HCT116 (cell line): ENCODE measurements around the gene EXOSC1.

Experiments
- ELF1 ChIP-seq: IDR thresholded peaks from 2 replicates; pipeline ENCODE4 v1.6.1; 2012; ENCODE audit warnings: low read depth, borderline replicate concordance
- TCF7L2 ChIP-seq: IDR thresholded peaks from 2 replicates; pipeline ENCODE4 v1.7.0; 2011; ENCODE audit warnings: borderline replicate concordance, inconsistent platforms; ENCODE audit not compliant: insufficient read depth, insufficient read length; ENCODE audit errors: extremely low read depth
- TF ChIP-seq, protein P1 (sequence below), 3 experiments: fragments of 200-600 bp in 1 of 3; sonication (generic) in 1 of 3; IDR thresholded peaks in 2 of 3; conservative IDR thresholded peaks in 1 of 3; 2 replicates each; pipeline ENCODE4 v1.5.1; 2012 to 2017; ENCODE audit warnings: low read depth in 2 of 3, low read length in 2 of 3, antibody characterized with exemption in 1 of 3, borderline replicate concordance in 1 of 3, control low read depth in 1 of 3, mild to moderate bottlenecking in 1 of 3, mixed read lengths in 1 of 3, mixed run types in 1 of 3, moderate library complexity in 1 of 3; ENCODE audit not compliant: insufficient read depth in 1 of 3
- TF ChIP-seq, protein P2 (sequence below): IDR thresholded peaks from 2 replicates; pipeline ENCODE4 v1.6.1; 2012; ENCODE audit warnings: low read depth
- TF ChIP-seq, protein P3 (sequence below): IDR thresholded peaks from 2 replicates; pipeline ENCODE4 v1.6.1; 2011; ENCODE audit warnings: mild to moderate bottlenecking, low read length, moderate library complexity; ENCODE audit not compliant: insufficient replicate concordance; ENCODE audit errors: extremely low read depth

DNA sequence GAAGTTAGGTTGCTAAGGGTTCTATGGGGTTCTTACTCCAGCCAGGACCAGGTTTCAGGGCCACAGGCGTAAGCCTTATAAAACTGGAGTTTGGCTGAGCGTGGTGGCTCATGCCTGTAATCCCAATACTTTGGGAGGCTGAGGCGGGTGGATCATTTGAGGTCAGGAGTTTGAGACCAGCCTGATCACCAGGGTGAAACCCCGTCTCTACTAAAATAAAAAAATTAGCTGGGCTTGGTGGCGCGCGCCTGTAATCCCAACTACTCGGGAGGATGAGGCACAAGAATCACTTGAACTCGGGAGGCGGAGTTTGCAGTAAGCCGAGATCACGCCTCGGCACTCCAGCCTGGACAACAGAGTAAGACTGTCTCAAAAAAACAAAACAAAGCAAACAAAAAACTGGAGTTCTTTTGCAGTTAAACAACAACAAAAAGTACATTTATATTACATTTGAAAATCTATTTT, 44.3 kb downstream of the EXOSC1 start:
- no peak for TF ChIP-seq TCF7L2
- TF ChIP-seq, protein P1, sequence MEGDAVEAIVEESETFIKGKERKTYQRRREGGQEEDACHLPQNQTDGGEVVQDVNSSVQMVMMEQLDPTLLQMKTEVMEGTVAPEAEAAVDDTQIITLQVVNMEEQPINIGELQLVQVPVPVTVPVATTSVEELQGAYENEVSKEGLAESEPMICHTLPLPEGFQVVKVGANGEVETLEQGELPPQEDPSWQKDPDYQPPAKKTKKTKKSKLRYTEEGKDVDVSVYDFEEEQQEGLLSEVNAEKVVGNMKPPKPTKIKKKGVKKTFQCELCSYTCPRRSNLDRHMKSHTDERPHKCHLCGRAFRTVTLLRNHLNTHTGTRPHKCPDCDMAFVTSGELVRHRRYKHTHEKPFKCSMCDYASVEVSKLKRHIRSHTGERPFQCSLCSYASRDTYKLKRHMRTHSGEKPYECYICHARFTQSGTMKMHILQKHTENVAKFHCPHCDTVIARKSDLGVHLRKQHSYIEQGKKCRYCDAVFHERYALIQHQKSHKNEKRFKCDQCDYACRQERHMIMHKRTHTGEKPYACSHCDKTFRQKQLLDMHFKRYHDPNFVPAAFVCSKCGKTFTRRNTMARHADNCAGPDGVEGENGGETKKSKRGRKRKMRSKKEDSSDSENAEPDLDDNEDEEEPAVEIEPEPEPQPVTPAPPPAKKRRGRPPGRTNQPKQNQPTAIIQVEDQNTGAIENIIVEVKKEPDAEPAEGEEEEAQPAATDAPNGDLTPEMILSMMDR (IDR thresholded peaks at IDR 0.05 in 2 of 3, conservative IDR thresholded peaks at IDR 0.05 in 1 of 3; ENCODE audit: borderline replicate concordance in 1 of 3, insufficient read depth in 1 of 3, low read depth in 2 of 3, low read length in 2 of 3) = no peak
- TF ChIP-seq, protein P2, sequence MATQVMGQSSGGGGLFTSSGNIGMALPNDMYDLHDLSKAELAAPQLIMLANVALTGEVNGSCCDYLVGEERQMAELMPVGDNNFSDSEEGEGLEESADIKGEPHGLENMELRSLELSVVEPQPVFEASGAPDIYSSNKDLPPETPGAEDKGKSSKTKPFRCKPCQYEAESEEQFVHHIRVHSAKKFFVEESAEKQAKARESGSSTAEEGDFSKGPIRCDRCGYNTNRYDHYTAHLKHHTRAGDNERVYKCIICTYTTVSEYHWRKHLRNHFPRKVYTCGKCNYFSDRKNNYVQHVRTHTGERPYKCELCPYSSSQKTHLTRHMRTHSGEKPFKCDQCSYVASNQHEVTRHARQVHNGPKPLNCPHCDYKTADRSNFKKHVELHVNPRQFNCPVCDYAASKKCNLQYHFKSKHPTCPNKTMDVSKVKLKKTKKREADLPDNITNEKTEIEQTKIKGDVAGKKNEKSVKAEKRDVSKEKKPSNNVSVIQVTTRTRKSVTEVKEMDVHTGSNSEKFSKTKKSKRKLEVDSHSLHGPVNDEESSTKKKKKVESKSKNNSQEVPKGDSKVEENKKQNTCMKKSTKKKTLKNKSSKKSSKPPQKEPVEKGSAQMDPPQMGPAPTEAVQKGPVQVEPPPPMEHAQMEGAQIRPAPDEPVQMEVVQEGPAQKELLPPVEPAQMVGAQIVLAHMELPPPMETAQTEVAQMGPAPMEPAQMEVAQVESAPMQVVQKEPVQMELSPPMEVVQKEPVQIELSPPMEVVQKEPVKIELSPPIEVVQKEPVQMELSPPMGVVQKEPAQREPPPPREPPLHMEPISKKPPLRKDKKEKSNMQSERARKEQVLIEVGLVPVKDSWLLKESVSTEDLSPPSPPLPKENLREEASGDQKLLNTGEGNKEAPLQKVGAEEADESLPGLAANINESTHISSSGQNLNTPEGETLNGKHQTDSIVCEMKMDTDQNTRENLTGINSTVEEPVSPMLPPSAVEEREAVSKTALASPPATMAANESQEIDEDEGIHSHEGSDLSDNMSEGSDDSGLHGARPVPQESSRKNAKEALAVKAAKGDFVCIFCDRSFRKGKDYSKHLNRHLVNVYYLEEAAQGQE = no peak
- TF ChIP-seq, protein P3, sequence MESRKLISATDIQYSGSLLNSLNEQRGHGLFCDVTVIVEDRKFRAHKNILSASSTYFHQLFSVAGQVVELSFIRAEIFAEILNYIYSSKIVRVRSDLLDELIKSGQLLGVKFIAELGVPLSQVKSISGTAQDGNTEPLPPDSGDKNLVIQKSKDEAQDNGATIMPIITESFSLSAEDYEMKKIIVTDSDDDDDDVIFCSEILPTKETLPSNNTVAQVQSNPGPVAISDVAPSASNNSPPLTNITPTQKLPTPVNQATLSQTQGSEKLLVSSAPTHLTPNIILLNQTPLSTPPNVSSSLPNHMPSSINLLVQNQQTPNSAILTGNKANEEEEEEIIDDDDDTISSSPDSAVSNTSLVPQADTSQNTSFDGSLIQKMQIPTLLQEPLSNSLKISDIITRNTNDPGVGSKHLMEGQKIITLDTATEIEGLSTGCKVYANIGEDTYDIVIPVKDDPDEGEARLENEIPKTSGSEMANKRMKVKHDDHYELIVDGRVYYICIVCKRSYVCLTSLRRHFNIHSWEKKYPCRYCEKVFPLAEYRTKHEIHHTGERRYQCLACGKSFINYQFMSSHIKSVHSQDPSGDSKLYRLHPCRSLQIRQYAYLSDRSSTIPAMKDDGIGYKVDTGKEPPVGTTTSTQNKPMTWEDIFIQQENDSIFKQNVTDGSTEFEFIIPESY = no peak
- no peak for TF ChIP-seq ELF1
